ENCODE results near the gene CSTF3. TPM values are rescaled to one million over a fixed set of nuclear protein-coding genes. Genes with fewer than 3 reads are reported as not detected.
"Not testable (repeated sequence)": the region's sequence is repeated elsewhere in the genome, so short reads cannot be mapped to it uniquely, and the experiment has no call there.

Gene CSTF3
- total and polyA plus RNA-seq, 8 donors: 1.8 to 47.9 (median 11.3) TPM

- Histone ChIP-seq H3K4me1 (peaks cover 0 to 5% (median 0%) of the 10 kb centered on the region in 4 donors), H3K27ac (no peak overlapping the region), H3K9me3 (no peaks in the 10 kb centered on the region), H3K4me3 (no peak overlapping the region), H3K36me3 (peaks cover 19 to 73% (median 49%) of the 10 kb centered on the region in 4 donors), H3K27me3 (no peaks in the 10 kb centered on the region)
- TF ChIP-seq POLR2AphosphoS5 (IDR thresholded peaks at IDR 0.05) (no peak), EP300 (IDR thresholded peaks at IDR 0.05) (no peak), POLR2A (IDR thresholded peaks at IDR 0.05) (no peak), CTCF (IDR thresholded peaks at IDR 0.05) (no peak)
- DNase-seq: no peak
- intact Hi-C loops (cut with DNase I; ENCODE audit: low total_unique reads): no loop called here
Measured at GRCh38 chr11:33055375-33055774, 105.9 kb downstream of the CSTF3 start.

DNA sequence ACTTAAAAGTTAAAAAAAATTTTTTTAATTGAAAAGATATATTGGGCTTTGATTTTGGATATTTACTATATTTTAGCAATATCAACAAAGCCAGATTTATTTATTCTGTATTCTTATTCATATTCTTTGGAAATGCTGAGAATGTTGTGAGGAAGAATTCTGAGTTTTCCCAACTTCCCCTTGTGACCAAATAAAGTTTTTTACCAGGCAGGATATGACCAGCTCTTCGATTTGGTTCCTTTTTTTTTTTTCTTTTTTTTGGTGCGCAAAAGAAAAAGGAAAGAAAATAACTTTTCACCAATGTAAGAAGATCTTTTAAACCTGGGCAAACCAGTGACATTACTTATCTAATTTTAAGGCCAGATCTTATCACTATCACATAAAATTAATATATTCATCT lies 109.0 kb downstream of the CSTF3 start:
- H3K36me3 ChIP-seq: peaks cover 6 to 50% (median 34%) of the 10 kb centered on the region in 4 donors
- peak overlapping the region in 1 of 5 donors; percentile 46 for H3K27ac ChIP-seq
- 76 to 92% (median 90%) methylated on average over 2 of the region's 2 CpGs for WGBS, 5 donors
- H3K4me1 ChIP-seq: peaks cover 0 to 5% (median 0%) of the 10 kb centered on the region in 4 donors
- TF ChIP-seq CTCF (IDR thresholded peaks at IDR 0.05): no peak
- TF ChIP-seq POLR2AphosphoS5 (IDR thresholded peaks at IDR 0.05): no peak
- no peak overlapping the region for H3K4me3 ChIP-seq
- intact Hi-C loops (cut with DNase I; ENCODE audit: low total_unique reads): no loop called here
- no peak for DNase-seq
- no peaks in the 10 kb centered on the region for H3K27me3 ChIP-seq
- H3K9me3 ChIP-seq: no peaks in the 10 kb centered on the region

DNA sequence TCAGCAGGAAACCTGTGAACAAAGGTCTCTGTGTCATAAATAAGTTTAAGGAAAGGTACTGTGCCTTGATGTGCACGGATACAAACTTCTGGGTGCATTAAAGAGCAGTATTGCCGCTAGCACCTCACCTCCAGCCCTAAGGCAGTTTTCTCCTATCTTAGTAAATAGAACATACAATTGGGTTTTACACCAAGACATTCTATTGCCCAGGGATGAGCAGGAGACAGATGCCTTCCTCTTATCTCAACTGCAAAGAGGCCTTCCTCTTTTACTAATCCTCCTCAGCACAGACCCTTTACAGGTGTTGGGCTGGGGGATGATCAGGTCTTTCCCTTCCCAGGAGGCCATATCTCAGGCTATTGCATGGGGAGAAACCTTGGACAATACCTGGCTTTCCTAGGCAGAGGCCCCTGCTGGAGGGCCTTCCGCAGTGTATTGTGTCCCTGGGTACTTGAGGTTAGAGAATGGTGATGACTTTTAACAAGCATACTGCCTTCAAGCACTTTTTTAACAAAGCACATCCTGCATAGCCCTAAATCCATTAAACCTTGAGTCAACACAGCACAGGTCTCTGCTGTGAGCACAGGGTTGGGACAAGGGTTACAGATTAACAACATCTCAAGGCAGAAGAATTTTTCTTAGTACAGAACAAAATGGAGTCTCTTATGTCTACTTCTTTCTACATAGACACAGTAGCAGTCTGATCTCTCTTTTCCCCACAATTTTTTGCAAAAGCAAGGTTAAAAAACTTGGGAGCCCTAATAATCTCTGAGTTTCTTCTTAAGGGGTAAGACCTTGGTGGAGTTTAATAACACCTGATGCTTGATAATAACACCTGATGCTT lies 111.5 kb downstream of the CSTF3 start:
- H3K27ac ChIP-seq; H3K9me3 ChIP-seq; H3K4me1 ChIP-seq; H3K4me3 ChIP-seq; intact Hi-C loops (cut with DNase I; ENCODE audit: low total_unique reads); H3K27me3 ChIP-seq; DNase-seq: not testable (repeated sequence)
- WGBS, 5 donors: 71 to 79% (median 78%) methylated on average over 3 of the region's 3 CpGs
- peaks cover 8 to 45% (median 37%) of the 10 kb centered on the region in 4 donors for H3K36me3 ChIP-seq

- H3K4me1 ChIP-seq; DNase-seq; H3K27ac ChIP-seq; H3K27me3 ChIP-seq; intact Hi-C loops (cut with DNase I; ENCODE audit: low total_unique reads); H3K4me3 ChIP-seq; H3K9me3 ChIP-seq: not testable (repeated sequence)
- WGBS, 5 donors: 75 to 98% (median 91%) methylated on average over 6 of the region's 6 CpGs
- H3K36me3 ChIP-seq: peaks cover 4 to 47% (median 43%) of the 10 kb centered on the region in 4 donors
Measured at GRCh38 chr11:33048701-33049100, 112.6 kb downstream of the CSTF3 start.

- DNase-seq: no peak
- H3K27ac ChIP-seq: no peak overlapping the region
- TF ChIP-seq CTCF (IDR thresholded peaks at IDR 0.05): no peak
- no peak for TF ChIP-seq EP300 (IDR thresholded peaks at IDR 0.05)
- TF ChIP-seq POLR2AphosphoS5 (IDR thresholded peaks at IDR 0.05): no peak
- no peak for TF ChIP-seq POLR2A (IDR thresholded peaks at IDR 0.05)
- WGBS, 5 donors: 76 to 81% (median 80%) methylated on average over 8 of the region's 8 CpGs
- no peaks in the 10 kb centered on the region for H3K27me3 ChIP-seq
- peaks cover 4 to 20% (median 7%) of the 10 kb centered on the region in 4 donors for H3K4me1 ChIP-seq
- intact Hi-C loops (cut with DNase I; ENCODE audit: low total_unique reads): no loop called here
- H3K4me3 ChIP-seq: no peak overlapping the region
- H3K36me3 ChIP-seq: peaks cover 4 to 48% (median 38%) of the 10 kb centered on the region in 4 donors
- no peaks in the 10 kb centered on the region for H3K9me3 ChIP-seq
Measured at GRCh38 chr11:33045551-33046255, 115.6 kb downstream of the CSTF3 start.
